GM21723 (cell line): ENCODE data around the gene LACTBL1.
"Not testable (repeated sequence)": the region's sequence is repeated elsewhere in the genome, so short reads cannot be mapped to it uniquely, and the experiment has no call there.

Experiments used
- ATAC-seq: cut with Tn5 transposase; IDR thresholded peaks from one replicate; pipeline ENCODE4 v1.9.1; 2021; ENCODE audit warnings: mild to moderate bottlenecking, moderate library complexity; ENCODE audit not compliant: unreplicated experiment

The LACTBL1 gene

GRCh38 chr1:22972760-22973159 lies at the start of gene LACTBL1:
Gene LACTBL1, minus strand, starts transcription at chr1:22972866. Its CDS starts 550 bp downstream, at chr1:22972316.
- ATAC-seq: no peak

- no peak for ATAC-seq
Observed at GRCh38 chr1:23021834-23022233, 49.2 kb upstream of the LACTBL1 start.

- no peak for ATAC-seq
Observed at GRCh38 chr1:23020706-23021405, 48.2 kb upstream of the LACTBL1 start.

GRCh38 chr1:23019863-23020625 lies 47.4 kb upstream of the LACTBL1 start:
- ATAC-seq: peak; percentile 16

- ATAC-seq: peak; percentile 92
Observed at GRCh38 chr1:23019094-23019862, 46.6 kb upstream of the LACTBL1 start, which contains the start of gene KDM1A. Gene KDM1A, plus strand, starts transcription at chr1:23019468. Its CDS starts 129 bp downstream, at chr1:23019597.

GRCh38 chr1:23018661-23019093 lies 46.0 kb upstream of the LACTBL1 start:
- peak; percentile 6 for ATAC-seq

- no peak for ATAC-seq
Observed at GRCh38 chr1:23013657-23014056, 41.0 kb upstream of the LACTBL1 start.

- not testable (repeated sequence) for ATAC-seq
Observed at GRCh38 chr1:23010025-23010424, 37.4 kb upstream of the LACTBL1 start.

- no peak for ATAC-seq
Observed at GRCh38 chr1:23008901-23009300, 36.2 kb upstream of the LACTBL1 start.

- no peak for ATAC-seq
Observed at GRCh38 chr1:23007106-23007505, 34.4 kb upstream of the LACTBL1 start.

- ATAC-seq: not testable (repeated sequence)
Observed at GRCh38 chr1:23004769-23005168, 32.1 kb upstream of the LACTBL1 start.

- no peak for ATAC-seq
Observed at GRCh38 chr1:23004112-23004511, 31.4 kb upstream of the LACTBL1 start.

- not testable (repeated sequence) for ATAC-seq
Observed at GRCh38 chr1:23002218-23002617, 29.6 kb upstream of the LACTBL1 start.

- ATAC-seq: not testable (repeated sequence)
Observed at GRCh38 chr1:23000133-23000532, 27.5 kb upstream of the LACTBL1 start.

- not testable (repeated sequence) for ATAC-seq
Observed at GRCh38 chr1:22997528-22997927, 24.9 kb upstream of the LACTBL1 start.

- no peak for ATAC-seq
Observed at GRCh38 chr1:22995774-22996173, 23.1 kb upstream of the LACTBL1 start.

- not testable (repeated sequence) for ATAC-seq
Observed at GRCh38 chr1:22993220-22993795, 20.6 kb upstream of the LACTBL1 start.

GRCh38 chr1:22992384-22992783 lies 19.7 kb upstream of the LACTBL1 start:
- ATAC-seq: not testable (repeated sequence)

GRCh38 chr1:22983944-22984343 lies 11.3 kb upstream of the LACTBL1 start:
- no peak for ATAC-seq

- ATAC-seq: not testable (repeated sequence)
Observed at GRCh38 chr1:22980471-22980790, 7.8 kb upstream of the LACTBL1 start.

GRCh38 chr1:22978299-22978698 lies 5.6 kb upstream of the LACTBL1 start:
- no peak for ATAC-seq
